Mononuclear cell (primary cell): Measurements from ENCODE around the gene CDKN2C. TPM values are rescaled to one million over a fixed set of nuclear protein-coding genes. Genes with fewer than 3 reads are reported as not detected.
"Not testable (repeated sequence)": the region's sequence is repeated elsewhere in the genome, so short reads cannot be mapped to it uniquely, and the experiment has no call there.

ENCODE experiments used
- H3K27me3 ChIP-seq: 2 replicates; pipeline ENCODE4 v1.6.0; 2011; ENCODE audit warnings: low read length, control low read depth; ENCODE audit not compliant: insufficient read depth
- H3K4me1 ChIP-seq: 2 replicates; pipeline ENCODE4 v1.5.1; 2011; ENCODE audit warnings: mild to moderate bottlenecking, low read length, control low read depth; ENCODE audit not compliant: insufficient read depth
- H3K4me3 ChIP-seq: 2 replicates; pipeline ENCODE4 v1.5.1; 2011; ENCODE audit warnings: mild to moderate bottlenecking, low read length, moderate library complexity
- H3K9me3 ChIP-seq: 2 replicates; pipeline ENCODE4 v1.5.1; 2011; ENCODE audit warnings: low read depth, mild to moderate bottlenecking, control low read depth, low read length
- total RNA-seq: library from RNA; depleted of rRNA; stranded (reverse); fragments of >200 nt; gene quantifications from one replicate; pipeline ENCODE4 v1.2.3, GENCODE V29; 2012

CDKN2C gene
- total RNA-seq, 1 donor = 5.2 TPM

GRCh38 chr1:50950396-50950795 is 19.6 kb upstream of the CDKN2C start:
- peaks cover 3% of the 10 kb centered on the region for H3K4me1 ChIP-seq
- H3K27me3 ChIP-seq = no peaks in the 10 kb centered on the region
- H3K4me3 ChIP-seq = no peak overlapping the region
- no peaks in the 10 kb centered on the region for H3K9me3 ChIP-seq

GRCh38 chr1:50952566-50952965 is 17.5 kb upstream of the CDKN2C start:
- H3K27me3 ChIP-seq, H3K9me3 ChIP-seq, H3K4me3 ChIP-seq, H3K4me1 ChIP-seq: not testable (repeated sequence)

- peaks cover 10% of the 10 kb centered on the region for H3K4me1 ChIP-seq
- no peaks in the 10 kb centered on the region for H3K27me3 ChIP-seq
- no peak overlapping the region for H3K4me3 ChIP-seq
- no peaks in the 10 kb centered on the region for H3K9me3 ChIP-seq
Observed at GRCh38 chr1:50955116-50955515, 14.9 kb upstream of the CDKN2C start.

DNA sequence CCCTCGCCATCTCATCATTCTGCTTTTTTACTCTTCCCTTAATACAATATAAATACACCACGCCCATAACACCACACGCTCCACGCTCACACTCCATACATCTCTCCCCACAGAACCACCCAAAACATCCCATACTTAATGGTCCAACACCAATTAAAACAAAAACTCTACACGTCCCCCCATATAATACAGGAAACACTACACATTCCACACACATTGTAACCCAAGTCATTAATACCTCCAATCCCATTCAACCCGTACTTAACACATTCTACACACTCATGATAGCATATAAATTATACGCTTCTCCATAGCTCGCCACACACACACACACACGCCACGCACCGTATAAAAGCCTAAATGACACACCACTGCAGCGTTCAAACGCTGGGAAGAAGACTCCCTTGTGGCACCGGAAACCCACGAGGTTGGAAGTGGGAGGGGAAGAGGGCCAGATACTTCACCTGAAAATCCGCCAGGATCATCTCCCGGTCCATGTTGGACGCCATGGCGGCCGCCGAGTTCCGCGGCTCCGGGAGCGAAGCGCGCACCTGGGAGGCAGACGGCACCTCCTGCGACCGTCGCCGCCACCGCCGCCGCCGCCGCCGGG is 10.6 kb upstream of the CDKN2C start:
- H3K9me3 ChIP-seq = no peaks in the 10 kb centered on the region
- H3K4me3 ChIP-seq = peak overlapping the region; percentile 73
- H3K27me3 ChIP-seq = no peaks in the 10 kb centered on the region
- peaks cover 17% of the 10 kb centered on the region for H3K4me1 ChIP-seq

GRCh38 chr1:50959913-50960844 is 9.9 kb upstream of the CDKN2C start, which contains the start of gene FAF1:
FAF1 (minus strand) TSS chr1:50960267; CDS start chr1:50959811, 456 bp downstream.
- Histone ChIP-seq H3K4me1 (peaks cover 14% of the 10 kb centered on the region), H3K27me3 (no peaks in the 10 kb centered on the region), H3K9me3 (no peaks in the 10 kb centered on the region), H3K4me3 (peak within 1 kb of the TSS; percentile 73)

- H3K9me3 ChIP-seq = no peaks in the 10 kb centered on the region
- peaks cover 15% of the 10 kb centered on the region for H3K4me1 ChIP-seq
- no peaks in the 10 kb centered on the region for H3K27me3 ChIP-seq
- H3K4me3 ChIP-seq = no peak overlapping the region
Observed at GRCh38 chr1:50964863-50965262, 5.2 kb upstream of the CDKN2C start.

DNA sequence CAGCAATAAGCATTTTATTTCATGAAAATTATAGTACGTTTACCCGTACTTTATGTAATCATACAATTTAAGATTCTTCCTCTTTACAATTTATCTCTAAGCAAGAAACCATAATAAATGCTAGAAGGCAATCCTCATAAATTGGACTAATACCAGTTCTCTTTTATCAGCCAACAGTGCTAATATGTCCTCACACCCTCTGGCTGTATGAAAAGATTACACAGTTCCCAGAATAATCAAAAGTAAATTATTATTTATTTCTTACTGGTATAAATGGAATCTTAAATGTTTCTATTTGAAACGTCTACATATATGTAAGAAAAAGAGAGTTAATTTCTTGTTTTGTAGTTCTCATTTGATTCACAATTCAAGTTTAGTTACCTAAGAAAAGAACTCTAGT is 3.1 kb upstream of the CDKN2C start:
- Histone ChIP-seq H3K9me3 (no peaks in the 10 kb centered on the region), H3K4me3 (no peak overlapping the region), H3K4me1 (peaks cover 21% of the 10 kb centered on the region), H3K27me3 (no peaks in the 10 kb centered on the region)

DNA sequence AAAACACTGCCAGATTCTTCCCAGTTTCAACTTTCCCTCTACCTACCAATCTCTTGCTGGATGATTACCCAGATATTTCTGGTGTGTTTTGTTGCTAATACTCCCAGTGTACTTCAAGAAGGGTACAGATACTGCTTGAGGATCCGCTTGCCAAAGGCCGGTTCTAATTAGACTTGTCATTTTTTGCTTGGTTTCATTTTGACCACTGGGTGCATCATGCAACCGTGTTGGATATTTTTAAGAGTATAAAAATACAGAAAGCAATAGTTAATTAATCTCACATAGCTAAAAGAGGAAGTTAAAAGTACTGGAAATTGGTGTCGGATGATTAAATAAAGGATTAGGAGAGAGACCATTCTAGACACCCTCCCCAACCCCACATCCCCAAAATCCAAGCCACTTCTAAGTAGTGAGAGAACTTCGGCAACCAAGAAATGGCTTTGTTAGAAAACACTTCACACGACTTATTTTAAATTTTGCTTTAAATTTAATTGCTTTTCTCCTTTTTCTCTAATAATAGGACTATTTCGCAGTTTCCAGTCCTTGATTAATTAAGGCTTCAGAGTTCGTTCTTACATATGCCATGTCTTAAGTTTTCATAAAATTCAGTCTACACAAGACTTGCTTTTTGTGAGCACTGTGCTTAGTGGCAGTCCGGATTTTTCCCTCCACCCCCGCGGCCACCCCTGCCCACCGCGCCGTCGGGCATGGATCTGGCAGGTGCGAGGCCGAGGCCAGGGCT is 2.5 kb upstream of the CDKN2C start:
- Histone ChIP-seq H3K4me3 (peak overlapping the region; percentile 77), H3K9me3 (no peaks in the 10 kb centered on the region), H3K4me1 (peaks cover 21% of the 10 kb centered on the region), H3K27me3 (no peaks in the 10 kb centered on the region)

- Histone ChIP-seq H3K9me3 (no peaks in the 10 kb centered on the region), H3K27me3 (no peaks in the 10 kb centered on the region), H3K4me3 (peak overlapping the region; percentile 77), H3K4me1 (peaks cover 21% of the 10 kb centered on the region)
Observed at GRCh38 chr1:50968158-50968820, 1.8 kb upstream of the CDKN2C start.

DNA sequence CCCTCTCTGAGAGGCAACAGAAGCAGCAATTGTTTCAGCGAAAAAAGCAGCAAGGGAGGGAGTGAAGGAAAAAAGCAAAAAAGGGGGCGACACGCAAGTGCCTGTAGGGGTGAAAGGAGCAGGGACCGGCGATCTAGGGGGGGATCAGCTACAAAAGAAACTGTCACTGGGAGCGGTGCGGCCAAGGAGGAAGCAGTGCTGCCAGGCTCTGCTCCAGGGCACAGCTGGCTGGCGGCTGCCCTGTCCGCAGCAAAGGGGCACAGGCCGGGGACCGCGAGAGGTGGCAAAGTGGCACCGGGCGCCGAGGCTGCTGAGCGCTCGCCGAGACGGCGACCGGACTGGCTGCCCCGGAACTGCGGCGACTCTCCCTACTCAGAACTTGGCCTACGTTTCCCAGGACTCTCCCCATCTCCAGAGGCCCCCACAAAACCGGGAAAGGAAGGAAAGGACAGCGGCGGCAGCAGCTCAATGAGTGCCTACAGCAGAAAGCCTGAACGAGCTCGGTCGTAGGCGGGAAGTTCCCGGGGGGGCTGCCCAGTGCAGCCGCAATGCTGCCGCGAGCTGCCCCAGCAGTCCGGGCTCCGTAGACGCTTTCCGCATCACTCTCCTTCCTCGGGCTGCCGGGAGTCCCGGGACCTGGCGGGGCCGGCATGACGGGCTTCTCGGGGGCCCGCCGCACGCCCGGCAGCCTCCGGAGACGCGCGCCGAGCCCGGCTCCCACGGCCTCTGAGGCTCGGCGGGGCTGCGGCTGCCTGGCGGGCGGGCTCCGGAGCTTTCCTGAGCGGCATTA is 1.0 kb upstream of the CDKN2C start:
- Histone ChIP-seq H3K27me3 (no peaks in the 10 kb centered on the region), H3K4me3 (peak overlapping the region; percentile 77), H3K9me3 (no peaks in the 10 kb centered on the region), H3K4me1 (peaks cover 21% of the 10 kb centered on the region)

- Histone ChIP-seq H3K4me1 (peaks cover 21% of the 10 kb centered on the region), H3K4me3 (peak overlapping the region; percentile 77), H3K27me3 (peaks cover 3% of the 10 kb centered on the region), H3K9me3 (no peaks in the 10 kb centered on the region)
Observed at GRCh38 chr1:50970509-50970887, 453 bp downstream of the CDKN2C start.

DNA sequence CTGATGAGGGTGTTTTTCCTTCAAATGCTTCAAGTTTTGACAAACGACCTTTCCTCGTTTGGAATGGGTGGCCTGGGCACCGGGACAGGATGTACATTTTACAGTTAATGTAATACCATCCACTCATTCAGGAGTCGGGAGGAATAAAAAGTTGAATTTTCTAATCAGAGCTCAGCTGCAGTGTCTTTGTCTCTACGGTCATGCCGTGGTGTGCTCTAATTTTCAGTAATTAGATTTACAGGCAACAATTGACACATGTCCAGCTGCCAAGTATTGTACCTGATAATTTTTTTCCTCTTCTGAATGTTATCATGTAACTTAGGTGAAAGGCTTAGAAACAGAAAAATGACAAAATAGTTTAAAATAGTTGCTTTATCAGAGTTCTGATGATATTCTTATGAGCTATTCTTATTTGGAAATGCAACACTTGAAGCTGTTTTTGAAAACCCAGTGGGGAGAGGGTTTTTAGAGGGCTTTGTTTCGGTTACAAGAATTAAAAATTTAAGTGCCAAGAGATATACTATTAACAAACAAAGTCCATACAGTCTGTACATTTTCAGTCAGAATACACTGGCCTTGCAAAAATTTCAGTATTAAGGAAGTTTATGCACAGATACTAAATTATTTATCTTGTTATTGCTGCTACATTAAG is 1.0 kb downstream of the CDKN2C start:
- Histone ChIP-seq H3K27me3 (peaks cover 7% of the 10 kb centered on the region), H3K4me3 (peak overlapping the region; percentile 77), H3K4me1 (peaks cover 21% of the 10 kb centered on the region), H3K9me3 (no peaks in the 10 kb centered on the region)

DNA sequence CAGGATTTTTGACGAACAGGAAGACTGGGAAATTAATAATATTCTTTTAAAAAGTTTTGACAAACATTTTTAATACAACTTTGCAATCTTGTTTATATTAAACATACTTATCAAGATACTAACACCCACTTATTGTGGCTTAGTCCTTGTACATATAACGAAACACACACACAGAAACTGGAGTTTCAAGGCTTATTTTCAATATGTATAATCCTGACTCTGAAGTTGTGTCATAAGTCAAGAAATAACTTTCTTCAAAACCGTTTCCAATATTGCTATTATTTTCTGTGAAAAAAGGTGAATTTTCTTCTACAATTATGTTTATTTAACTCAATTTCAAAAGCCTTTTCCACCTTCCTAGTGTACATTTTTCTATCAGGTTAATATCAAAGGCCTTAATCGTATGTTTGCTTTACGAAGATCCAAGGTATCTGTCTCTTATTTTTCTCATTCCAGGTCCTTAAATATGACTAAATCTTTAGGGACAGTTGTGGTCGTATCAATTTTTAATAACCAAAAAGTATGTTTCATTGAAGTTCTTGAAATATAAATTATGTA is 1.8 kb downstream of the CDKN2C start:
- Histone ChIP-seq H3K27me3 (peaks cover 15% of the 10 kb centered on the region), H3K9me3 (no peaks in the 10 kb centered on the region), H3K4me1 (peaks cover 28% of the 10 kb centered on the region), H3K4me3 (no peak overlapping the region)
